ENCODE measurements around the gene SLF1.

The SLF1 gene

GRCh38 chr5:94660506-94660905, 42.0 kb downstream of the SLF1 start:
- DNase-seq (ENCODE audit: low read depth), result no peak
- H3K4me3 ChIP-seq (ENCODE audit: low read length), result no peak overlapping the region
- no peak for TF ChIP-seq CTCF (IDR thresholded peaks at IDR 0.05; ENCODE audit: insufficient read depth, low read depth, low read length, missing control alignments)

- no peak for DNase-seq (ENCODE audit: low read depth)
- no peak overlapping the region for H3K4me3 ChIP-seq (ENCODE audit: low read length)
- no peak for TF ChIP-seq CTCF (IDR thresholded peaks at IDR 0.05; ENCODE audit: insufficient read depth, low read depth, low read length, missing control alignments)
Observed at GRCh38 chr5:94661086-94661485, 42.6 kb downstream of the SLF1 start.

- no peak overlapping the region for H3K4me3 ChIP-seq (ENCODE audit: low read length)
- no peak for TF ChIP-seq CTCF (IDR thresholded peaks at IDR 0.05; ENCODE audit: insufficient read depth, low read depth, low read length, missing control alignments)
- no peak for DNase-seq (ENCODE audit: low read depth)
Observed at GRCh38 chr5:94667937-94668336, 49.5 kb downstream of the SLF1 start.

- no peak for TF ChIP-seq CTCF (IDR thresholded peaks at IDR 0.05; ENCODE audit: insufficient read depth, low read depth, low read length, missing control alignments)
- DNase-seq (ENCODE audit: low read depth), result no peak
- H3K4me3 ChIP-seq (ENCODE audit: low read length), result no peak overlapping the region
Observed at GRCh38 chr5:94670726-94671125, 52.3 kb downstream of the SLF1 start.

- H3K4me3 ChIP-seq (ENCODE audit: low read length), result no peak overlapping the region
- no peak for TF ChIP-seq CTCF (IDR thresholded peaks at IDR 0.05; ENCODE audit: insufficient read depth, low read depth, low read length, missing control alignments)
- no peak for DNase-seq (ENCODE audit: low read depth)
Observed at GRCh38 chr5:94672746-94673145, 54.3 kb downstream of the SLF1 start.

- peak; percentile 27 for DNase-seq (ENCODE audit: low read depth)
- TF ChIP-seq CTCF (IDR thresholded peaks at IDR 0.05; ENCODE audit: insufficient read depth, low read depth, low read length, missing control alignments), result no peak
- H3K4me3 ChIP-seq (ENCODE audit: low read length), result no peak overlapping the region
Observed at GRCh38 chr5:94674490-94675382, 56.3 kb downstream of the SLF1 start.
